Central memory CD4-positive, alpha-beta T cell (primary cell): ENCODE results near the gene CD226.

ENCODE experiments used
- DNase-seq: peaks from one replicate; pipeline ENCODE4 v3.0.0; 2022

Gene CD226

DNA sequence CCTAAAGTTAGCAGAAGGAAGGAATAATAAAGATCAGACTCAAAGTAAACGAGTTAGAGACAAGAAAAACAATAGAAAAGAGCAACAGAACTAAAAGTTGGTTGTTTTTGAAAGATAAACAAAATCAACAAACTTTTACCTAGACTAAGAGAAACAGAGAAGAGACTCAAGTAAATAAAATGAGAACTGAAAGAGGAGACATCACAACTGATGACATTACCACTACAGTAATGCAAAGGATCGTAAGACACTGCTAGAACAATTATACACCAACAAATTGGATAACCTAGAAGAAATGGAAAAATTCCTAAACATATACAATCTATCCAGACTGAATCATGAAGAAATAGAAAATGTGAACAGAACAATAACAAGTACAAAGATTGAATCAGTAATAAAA, 139.3 kb downstream of the CD226 start:
- DNase-seq: no peak

DNA sequence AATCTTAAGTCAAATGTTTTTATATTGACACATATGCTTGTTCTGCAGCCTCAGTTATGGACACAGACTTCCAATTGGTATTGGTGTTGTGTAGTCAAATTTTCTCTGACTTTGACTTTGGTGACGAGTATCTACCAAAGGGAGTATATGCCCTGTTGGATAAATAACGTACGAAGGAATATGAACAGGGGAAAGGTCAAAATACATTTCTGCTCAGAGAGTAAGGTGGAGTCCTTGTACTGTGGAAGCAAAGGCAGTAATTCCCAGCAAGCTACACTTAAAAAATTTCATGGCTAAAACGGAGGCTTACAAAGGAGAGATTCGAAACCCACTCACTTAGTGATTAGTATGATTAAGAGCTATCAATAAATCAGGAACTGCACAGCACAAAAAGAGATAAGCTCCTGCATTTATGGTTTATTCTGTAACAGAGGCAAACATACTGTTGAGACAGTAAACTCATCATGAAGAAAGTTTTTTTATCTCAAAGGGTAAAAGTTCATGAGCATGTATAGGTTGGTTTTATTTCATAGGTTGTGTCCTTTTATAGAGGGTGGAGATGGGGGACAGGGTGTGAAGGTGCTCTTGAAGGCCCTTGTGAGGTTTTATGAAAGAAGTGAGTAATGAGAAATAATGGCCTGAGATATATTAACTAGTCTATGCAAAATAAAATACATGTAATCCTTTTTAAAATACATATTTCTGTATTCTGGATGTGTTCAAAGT, 142.7 kb downstream of the CD226 start:
- no peak for DNase-seq
